Neural cell (in vitro differentiated cells): Measurements from ENCODE around the gene RRN3.
"Not testable (repeated sequence)": the region's sequence is repeated elsewhere in the genome, so short reads cannot be mapped to it uniquely, and the experiment has no call there.

Source experiments
- CTCF ChIP-seq: fragments of 450-650 bp; IDR thresholded peaks from 2 replicates; pipeline ENCODE4 v1.5.1; 2014; ENCODE audit warnings: antibody characterized with exemption, mild to moderate bottlenecking, moderate library complexity; ENCODE audit not compliant: poor library complexity, severe bottlenecking
- EZH2 ChIP-seq: fragments of 200-600, 300-800 bp; shearing (Covaris generic), sonication (generic); IDR thresholded peaks from 2 replicates; pipeline ENCODE4 v1.6.1; 2014; ENCODE audit warnings: antibody characterized with exemption, low read length, borderline replicate concordance, mild to moderate bottlenecking; ENCODE audit not compliant: insufficient read depth, poor library complexity, severe bottlenecking
- POLR2AphosphoS5 ChIP-seq: IDR thresholded peaks from 2 replicates; pipeline ENCODE4 v1.6.1; 2012
- RAD21 ChIP-seq: fragments of 450-650 bp; conservative IDR thresholded peaks from 2 replicates; pipeline ENCODE4 v1.6.1; 2014; ENCODE audit warnings: antibody characterized with exemption, mild to moderate bottlenecking, moderate library complexity
- SMC3 ChIP-seq: fragments of 450-650 bp; conservative IDR thresholded peaks from 2 replicates; pipeline ENCODE4 v1.6.1; 2014; ENCODE audit warnings: antibody characterized with exemption, mild to moderate bottlenecking, moderate library complexity; ENCODE audit not compliant: poor library complexity

GRCh38 chr16:15130256-15130932 lies 36.3 kb upstream of the RRN3 start:
- not testable (repeated sequence) for TF ChIP-seq CTCF, EZH2, POLR2AphosphoS5, RAD21, SMC3
